SK-N-SH (cell line): Measurements from ENCODE around the gene PPM1L. TPM values are rescaled to one million over a fixed set of nuclear protein-coding genes. Genes with fewer than 3 reads are reported as not detected.

Source experiments
- CTCF ChIA-PET: fragments of 300-600, 350-600 bp; formaldehyde crosslinking; extraction: SDS; loops from one replicate; lab custom pipeline; 2021; lab: Yijun Ruan, JAX
- POLR2A ChIA-PET: fragments of 350-600 bp; sonication (Branson Sonifier 250); formaldehyde crosslinking; extraction: SDS; loops from one replicate; lab custom pipeline; 2020; ENCODE audit warnings: antibody characterized with exemption, inconsistent platforms; lab: Yijun Ruan, JAX
- DNase-seq: peaks from one replicate; pipeline ENCODE4 v3.0.0; 2012
- H2AFZ ChIP-seq: fragments of 200-600 bp; sonication (generic); 2 replicates; pipeline ENCODE4 v1.8.1; 2016; ENCODE audit warnings: antibody characterized with exemption, mild to moderate bottlenecking, low read depth
- H3F3A ChIP-seq: fragments of 200-600 bp; sonication (generic); replicated peaks from 2 replicates; pipeline ENCODE3; 2016; ENCODE audit warnings: antibody characterized with exemption, mild to moderate bottlenecking; ENCODE audit not compliant: insufficient read depth
- H3K27ac ChIP-seq, 2 experiments: fragments of 200-500 bp in 1 of 2; fragments of 200-600 bp in 1 of 2; sonication (Bioruptor generic) in 1 of 2; sonication (generic), shearing (Covaris generic) in 1 of 2; 2 replicates each; pipeline versions ENCODE4 v1.5.1 to v1.6.1; 2014 to 2016; ENCODE audit warnings: low read depth in 2 of 2, inconsistent platforms in 1 of 2, low read length in 1 of 2, mild to moderate bottlenecking in 1 of 2, mixed read lengths in 1 of 2
- H3K27me3 ChIP-seq: fragments of 200-600 bp; sonication (generic), shearing (Covaris generic); 2 replicates; pipeline ENCODE4 v1.6.1; 2016; ENCODE audit warnings: mixed run types; ENCODE audit not compliant: insufficient read depth
- H3K36me3 ChIP-seq, 2 experiments: fragments of 200-500 bp in 1 of 2; fragments of 200-600 bp in 1 of 2; sonication (Bioruptor generic) in 1 of 2; sonication (generic) in 1 of 2; replicated peaks in 1 of 2; 2 replicates each; pipeline versions ENCODE3 to v1.5.1; 2014 to 2016; ENCODE audit warnings: low read length in 1 of 2, mild to moderate bottlenecking in 1 of 2; ENCODE audit not compliant: insufficient read depth in 2 of 2, control insufficient read depth in 1 of 2
- H3K4me1 ChIP-seq, 2 experiments: fragments of 200-500 bp in 1 of 2; fragments of 200-600 bp in 1 of 2; sonication (Bioruptor generic) in 1 of 2; sonication (generic), shearing (Covaris generic) in 1 of 2; 2 replicates each; pipeline versions ENCODE4 v1.5.1 to v1.6.1; 2014 to 2016; ENCODE audit warnings: low read depth in 1 of 2, low read length in 1 of 2, mixed run types in 1 of 2; ENCODE audit not compliant: insufficient read depth in 2 of 2, control insufficient read depth in 1 of 2
- H3K4me2 ChIP-seq: fragments of 200-600 bp; sonication (generic), shearing (Covaris generic); 2 replicates; pipeline ENCODE4 v1.6.1; 2017; ENCODE audit warnings: mixed run types
- H3K4me3 ChIP-seq, 2 experiments: fragments of 200-500 bp in 1 of 2; fragments of 200-600 bp in 1 of 2; sonication (Bioruptor generic) in 1 of 2; sonication (generic), shearing (Covaris generic) in 1 of 2; 2 replicates each; pipeline versions ENCODE4 v1.5.1 to v1.8.1; 2014 to 2016; ENCODE audit warnings: low read depth in 2 of 2, inconsistent platforms in 1 of 2, low read length in 1 of 2, mild to moderate bottlenecking in 1 of 2, mixed read lengths in 1 of 2, moderate library complexity in 1 of 2
- H3K79me2 ChIP-seq: fragments of 200-600 bp; sonication (generic); 2 replicates; pipeline ENCODE4 v1.8.1; 2017; ENCODE audit warnings: mild to moderate bottlenecking; ENCODE audit not compliant: insufficient read depth
- H3K9ac ChIP-seq: fragments of 200-600 bp; sonication (generic); 2 replicates; pipeline ENCODE4 v1.6.1; 2017; ENCODE audit warnings: mixed run types
- H3K9me2 ChIP-seq: fragments of 200-600 bp; sonication (generic); 2 replicates; pipeline ENCODE4 v1.6.1; 2017; ENCODE audit warnings: mixed run types
- H3K9me3 ChIP-seq: fragments of 200-600 bp; sonication (generic); 2 replicates; pipeline ENCODE4 v1.6.1; 2017; ENCODE audit warnings: mixed run types, mild to moderate bottlenecking, moderate library complexity
- H4K20me1 ChIP-seq: fragments of 200-600 bp; sonication (generic); 2 replicates; pipeline ENCODE4 v1.6.1; 2017; ENCODE audit warnings: mild to moderate bottlenecking, mixed run types; ENCODE audit not compliant: insufficient read depth
- EP300 ChIP-seq, 2 experiments: IDR thresholded peaks; 2 replicates each; pipeline versions ENCODE4 v1.4.0 to v1.6.1; 2012; ENCODE audit warnings: borderline replicate concordance in 1 of 2, low read depth in 1 of 2, low read length in 1 of 2
- JUND ChIP-seq: IDR thresholded peaks from 2 replicates; pipeline ENCODE4 v1.4.0; 2012
- MEF2A ChIP-seq: IDR thresholded peaks from 2 replicates; pipeline ENCODE4 v1.4.0; 2012; ENCODE audit warnings: low read depth, borderline replicate concordance
- PBX3 ChIP-seq: IDR thresholded peaks from 2 replicates; pipeline ENCODE4; 2012
- POLR2AphosphoS5 ChIP-seq: IDR thresholded peaks from 2 replicates; pipeline ENCODE4 v1.6.1; 2012; ENCODE audit warnings: low read depth, low read length
- RCOR1 ChIP-seq: fragments of 150-350 bp; IDR thresholded peaks from 2 replicates; pipeline ENCODE4 v1.6.1; 2017; ENCODE audit warnings: antibody characterized with exemption, low read length
- RFX5 ChIP-seq: IDR thresholded peaks from 2 replicates; pipeline ENCODE4 v1.6.1; 2012; ENCODE audit warnings: mild to moderate bottlenecking, improper control_type of control experiment, low read length
- RXRA ChIP-seq: IDR thresholded peaks from 2 replicates; pipeline ENCODE4 v1.4.0; 2012; ENCODE audit warnings: low read depth, mild to moderate bottlenecking, borderline replicate concordance
- SIN3A ChIP-seq: IDR thresholded peaks from 2 replicates; pipeline ENCODE4 v1.6.1; 2012; ENCODE audit warnings: low read depth, mild to moderate bottlenecking, low read length, moderate library complexity, borderline replicate concordance
- TAF1 ChIP-seq: IDR thresholded peaks from 2 replicates; pipeline ENCODE4 v1.6.1; 2012; ENCODE audit warnings: low read depth, mild to moderate bottlenecking, low read length, moderate library complexity, borderline replicate concordance
- TEAD4 ChIP-seq: IDR thresholded peaks from 2 replicates; pipeline ENCODE4 v1.4.0; 2012; ENCODE audit warnings: mild to moderate bottlenecking, borderline replicate concordance; ENCODE audit not compliant: insufficient read depth
- USF1 ChIP-seq: IDR thresholded peaks from 2 replicates; pipeline ENCODE4 v1.4.0; 2012; ENCODE audit warnings: low read depth, borderline replicate concordance
- USF2 ChIP-seq: fragments of 150-350 bp; IDR thresholded peaks from 2 replicates; pipeline ENCODE4 v1.6.1; 2017; ENCODE audit warnings: antibody characterized with exemption, low read length, low read depth, borderline replicate concordance
- WGBS: methylation state at CpG from one replicate; pipeline ENCODE4 v1.1.6; 2017; ENCODE audit warnings: low lambda C conversion rate; 5-methylcytosine and 5-hydroxymethylcytosine counted together
- polyA plus RNA-seq, 3 experiments: library from polyadenylated mRNA; depleted of rRNA; stranded (reverse); fragments of >200 nt; gene quantifications; 2 replicates each; pipeline ENCODE4 v1.2.3, GENCODE V29; 2012

The PPM1L gene
- polyA plus RNA-seq, 1 of the 3 experiments (the other 2 are of a cell fraction), result 0.16 TPM

- H3K9me3 ChIP-seq, result no peaks in the 10 kb centered on the region
- no peak overlapping the region for H3K9ac ChIP-seq
- H3K36me3 ChIP-seq, result no peaks in the 10 kb centered on the region
- H3K27me3 ChIP-seq, result no peaks in the 10 kb centered on the region
- no peaks in the 10 kb centered on the region; a peak in 2 of 4 replicates for H3K4me1 ChIP-seq
- ChIA-PET CTCF (no interaction called here), POLR2A (no interaction called here)
- H3K27ac ChIP-seq, result no peak overlapping the region
- no peak for DNase-seq
- no peaks in the 10 kb centered on the region for H4K20me1 ChIP-seq
- no peak overlapping the region for H3K4me3 ChIP-seq
- H3F3A ChIP-seq, result no peaks in the 10 kb centered on the region
- no peak for TF ChIP-seq JUND
- H3K79me2 ChIP-seq, result no peaks in the 10 kb centered on the region
- no peaks in the 10 kb centered on the region; the same call in 1 of the 2 replicates for H3K9me2 ChIP-seq
- H3K4me2 ChIP-seq, result no peak overlapping the region
- H2AFZ ChIP-seq, result no peak overlapping the region
- 25% methylated on average over 1 of the region's 2 CpGs for WGBS
Measured at GRCh38 chr3:161082063-161082462, 326.0 kb downstream of the PPM1L start.

DNA sequence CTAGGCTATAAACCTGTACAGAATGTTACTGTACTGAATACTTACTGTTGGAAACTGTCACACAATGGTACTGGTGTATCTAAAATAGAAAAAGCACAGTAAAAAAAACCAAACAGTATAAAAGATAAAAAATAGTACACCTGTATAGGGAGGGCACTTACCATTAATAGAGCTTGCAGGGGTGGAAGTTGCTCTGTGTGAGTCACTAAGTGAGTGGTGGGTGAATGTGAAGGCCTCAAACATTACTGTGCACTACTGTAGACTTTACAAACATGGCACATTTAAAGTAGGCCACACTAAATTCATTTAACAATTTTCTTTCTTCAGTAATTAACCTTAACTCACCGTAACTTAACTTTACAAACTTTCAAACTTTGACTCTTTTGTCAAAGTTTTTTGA, 327.1 kb downstream of the PPM1L start:
- Histone ChIP-seq H4K20me1 (no peaks in the 10 kb centered on the region), H3K4me2 (no peak overlapping the region), H3K27ac (no peak overlapping the region), H2AFZ (no peak overlapping the region), H3K36me3 (no peaks in the 10 kb centered on the region), H3K27me3 (no peaks in the 10 kb centered on the region), H3K9me3 (no peaks in the 10 kb centered on the region), H3K79me2 (no peaks in the 10 kb centered on the region), H3K9me2 (no peaks in the 10 kb centered on the region), H3K9ac (no peak overlapping the region), H3F3A (no peaks in the 10 kb centered on the region), H3K4me1 (no peaks in the 10 kb centered on the region; a peak in 1 of 4 replicates), H3K4me3 (no peak overlapping the region)
- POLR2A ChIA-PET, result no interaction called here
- CTCF ChIA-PET, result no interaction called here
- 77% methylated on average over 1 of the region's 1 CpG for WGBS
- TF ChIP-seq RXRA (no peak), RCOR1 (no peak), USF2 (no peak), SIN3A (no peak), TEAD4 (no peak), USF1 (no peak), PBX3 (no peak), MEF2A (no peak), RFX5 (no peak), TAF1 (no peak), EP300 (IDR thresholded peaks at IDR 0.05; ENCODE audit: borderline replicate concordance in 1 of 2, low read depth in 1 of 2, low read length in 1 of 2) (no peak), POLR2AphosphoS5 (no peak)
- no peak for DNase-seq
